HG03064 (cell line): ENCODE measurements around the gene ITIH3.

ENCODE experiments used
- ATAC-seq: cut with Tn5 transposase; IDR thresholded peaks from one replicate; pipeline ENCODE4 v1.9.1; 2021; ENCODE audit warnings: low read depth; ENCODE audit not compliant: unreplicated experiment

Gene ITIH3

DNA sequence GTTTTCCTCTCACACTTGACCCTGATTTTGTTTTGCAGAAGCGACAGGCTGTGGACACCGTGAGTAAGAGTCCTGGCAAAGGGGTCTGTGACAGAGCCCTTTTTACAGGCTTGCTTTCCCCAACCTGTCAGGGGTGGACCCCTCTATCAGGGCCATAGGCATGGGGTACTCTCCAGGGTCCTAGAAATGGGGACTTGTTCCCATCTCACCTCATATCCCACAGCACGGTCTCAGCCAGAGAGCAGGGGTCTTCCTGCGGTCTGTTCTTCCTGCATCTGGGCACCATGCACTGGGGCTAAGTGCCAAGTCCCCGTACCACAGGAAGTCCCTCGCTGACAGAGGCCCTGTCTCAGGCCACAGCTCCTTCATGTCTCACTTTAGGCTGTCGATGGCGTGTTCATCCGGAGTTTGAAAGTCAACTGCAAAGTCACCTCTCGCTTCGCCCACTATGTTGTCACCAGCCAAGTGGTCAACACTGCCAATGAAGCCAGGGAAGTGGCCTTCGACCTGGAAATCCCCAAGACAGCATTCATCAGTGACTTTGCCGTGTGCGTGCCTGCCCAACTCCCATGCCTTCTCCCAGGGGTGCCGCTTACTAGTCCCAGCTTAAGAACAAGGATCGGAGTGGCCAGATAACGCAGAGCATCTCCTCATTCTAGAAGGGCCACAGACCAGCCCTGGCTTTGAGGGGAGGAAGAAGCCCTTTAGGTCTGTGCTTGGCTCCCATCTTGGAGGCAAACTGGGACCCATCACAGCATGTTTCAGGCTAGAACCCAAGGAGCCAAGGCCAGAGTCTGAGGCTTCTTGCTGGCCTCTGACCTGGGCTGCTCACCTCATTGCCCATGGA lies 16.4 kb upstream of the ITIH3 start:
- no peak for ATAC-seq

DNA sequence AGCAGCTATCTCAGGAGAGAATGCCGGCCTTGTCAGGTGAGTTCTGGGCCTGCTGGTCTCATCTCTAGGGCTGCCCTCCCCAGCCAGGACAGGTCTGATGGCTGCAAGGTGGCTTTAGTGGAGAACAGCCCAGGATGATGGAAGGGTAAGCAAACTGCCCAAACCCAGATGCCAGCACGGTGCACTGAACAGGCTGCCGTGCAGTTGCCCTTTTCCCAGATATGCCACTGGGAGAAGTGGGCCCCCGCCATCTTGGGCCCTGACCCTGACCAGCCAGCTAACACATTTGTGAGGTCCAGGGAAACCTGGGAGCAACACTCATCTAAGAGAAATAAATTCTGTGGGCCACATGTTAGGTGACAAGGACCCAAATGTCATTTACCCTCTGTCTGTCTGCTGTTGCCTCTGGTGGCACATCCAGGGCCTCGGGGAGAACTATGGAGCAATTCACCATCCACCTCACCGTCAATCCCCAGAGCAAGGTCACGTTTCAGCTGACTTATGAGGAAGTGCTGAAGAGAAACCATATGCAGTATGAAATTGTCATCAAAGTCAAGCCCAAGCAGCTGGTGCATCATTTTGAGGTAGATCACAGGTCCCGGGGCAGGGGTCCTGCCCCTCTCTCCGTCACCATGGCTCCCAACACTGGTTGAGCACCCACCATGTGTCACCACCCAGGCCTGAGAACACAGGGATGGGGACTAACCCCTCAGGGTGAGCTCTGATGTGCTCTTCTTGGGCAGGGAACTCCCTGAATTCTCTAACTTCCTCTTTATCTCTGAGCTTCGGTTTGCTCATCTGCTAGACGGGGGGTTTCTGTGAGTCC lies 15.4 kb upstream of the ITIH3 start:
- peak; percentile 64 for ATAC-seq

DNA sequence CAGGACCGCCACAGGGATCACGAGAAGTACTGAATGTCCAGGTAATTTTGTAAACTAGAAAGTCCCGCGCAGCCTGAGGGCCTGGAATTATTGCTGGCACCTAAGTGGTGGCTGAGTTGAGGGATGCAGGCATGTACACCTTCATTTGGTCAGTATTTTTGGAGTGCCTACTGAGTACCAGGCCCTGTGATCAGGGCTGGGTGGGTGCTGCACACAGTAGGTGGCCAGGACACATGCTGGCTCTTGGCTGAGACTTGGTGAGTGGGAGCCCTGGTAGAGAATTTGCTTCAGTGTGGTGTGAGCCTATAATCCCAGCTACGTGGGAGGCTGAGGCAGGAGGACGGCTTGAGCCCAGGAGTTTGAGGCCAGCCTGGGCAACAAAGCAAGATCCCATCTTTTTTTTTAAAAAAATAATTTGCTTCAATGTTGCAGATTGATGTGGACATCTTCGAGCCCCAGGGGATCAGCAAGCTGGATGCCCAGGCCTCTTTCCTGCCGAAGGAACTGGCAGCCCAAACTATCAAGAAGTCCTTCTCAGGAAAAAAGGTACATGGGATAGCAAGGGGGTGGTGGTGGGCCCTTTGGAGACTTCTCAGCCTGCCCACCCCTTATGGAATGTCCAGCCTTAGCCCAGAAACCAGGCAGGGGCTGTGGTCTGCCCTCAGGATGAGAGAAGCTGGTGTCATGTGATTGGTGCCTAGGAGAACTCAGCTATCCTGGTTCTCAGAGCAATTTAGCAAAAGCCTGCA lies 14.6 kb upstream of the ITIH3 start:
- ATAC-seq, result no peak

DNA sequence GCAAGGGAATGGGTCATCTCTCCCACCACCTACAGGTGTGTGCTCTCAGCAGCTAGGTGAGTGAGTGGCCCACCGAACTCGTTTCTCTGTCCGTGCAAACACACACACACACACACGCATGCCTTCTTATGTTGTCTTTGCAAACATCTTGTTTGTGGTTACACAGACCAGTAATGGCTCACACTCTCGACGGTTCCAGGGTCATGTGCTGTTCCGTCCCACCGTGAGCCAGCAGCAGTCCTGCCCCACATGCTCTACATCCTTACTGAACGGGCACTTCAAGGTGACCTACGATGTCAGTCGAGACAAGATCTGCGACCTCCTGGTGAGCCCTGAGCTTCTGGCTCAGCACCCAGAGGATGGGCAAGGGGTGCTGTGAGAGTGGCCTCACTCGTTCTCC lies 12.9 kb upstream of the ITIH3 start:
- no peak for ATAC-seq

DNA sequence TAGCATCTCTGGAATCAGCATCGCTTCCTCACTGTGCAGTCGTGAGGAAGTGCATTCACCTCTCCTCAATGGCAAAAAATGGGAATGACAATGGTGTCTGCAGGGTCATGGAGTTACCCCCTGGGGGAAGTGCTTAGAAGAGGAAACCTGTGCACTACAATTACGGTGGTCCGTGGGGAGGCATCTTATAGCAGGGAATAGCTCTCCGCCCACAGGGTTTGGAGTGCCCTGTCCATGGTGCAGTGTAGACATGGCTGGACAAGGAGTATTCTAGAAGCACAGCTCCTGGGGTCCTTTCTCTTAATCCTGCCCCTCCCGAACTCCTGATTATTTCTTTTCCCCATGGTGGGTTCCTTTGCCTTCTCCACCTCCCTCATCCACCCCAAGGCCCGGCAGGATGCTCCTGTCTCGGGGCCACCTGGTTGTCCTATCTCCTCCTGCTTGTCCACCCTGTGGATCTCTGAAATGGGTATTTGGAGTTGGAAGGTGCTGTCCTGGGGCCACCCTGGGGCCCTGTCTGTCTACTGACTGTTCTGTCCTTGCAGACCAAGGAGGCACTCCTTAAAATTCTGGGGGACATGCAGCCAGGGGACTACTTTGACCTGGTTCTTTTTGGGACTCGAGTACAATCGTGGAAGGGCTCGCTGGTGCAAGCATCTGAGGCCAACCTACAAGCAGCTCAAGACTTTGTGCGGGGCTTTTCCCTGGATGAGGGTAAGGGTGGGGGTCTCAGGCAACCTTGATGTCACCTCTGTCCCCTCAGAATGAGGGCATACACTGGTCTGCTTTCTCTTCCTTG lies 12.0 kb upstream of the ITIH3 start:
- ATAC-seq, result no peak

DNA sequence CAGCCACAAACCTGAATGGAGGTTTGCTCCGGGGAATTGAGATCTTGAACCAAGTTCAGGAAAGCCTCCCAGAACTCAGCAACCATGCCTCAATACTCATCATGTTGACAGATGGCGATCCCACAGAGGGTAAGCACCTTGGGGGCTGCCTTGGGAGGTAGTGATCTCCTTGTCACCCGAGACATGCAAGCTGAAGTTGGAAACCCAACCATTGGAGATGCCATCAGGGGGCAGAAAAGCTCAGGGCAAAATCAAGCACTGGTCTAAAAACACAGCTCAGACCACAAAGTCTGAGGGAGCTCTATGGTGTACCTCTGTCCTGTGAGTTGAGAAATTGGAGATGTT lies 11.4 kb upstream of the ITIH3 start:
- no peak for ATAC-seq

DNA sequence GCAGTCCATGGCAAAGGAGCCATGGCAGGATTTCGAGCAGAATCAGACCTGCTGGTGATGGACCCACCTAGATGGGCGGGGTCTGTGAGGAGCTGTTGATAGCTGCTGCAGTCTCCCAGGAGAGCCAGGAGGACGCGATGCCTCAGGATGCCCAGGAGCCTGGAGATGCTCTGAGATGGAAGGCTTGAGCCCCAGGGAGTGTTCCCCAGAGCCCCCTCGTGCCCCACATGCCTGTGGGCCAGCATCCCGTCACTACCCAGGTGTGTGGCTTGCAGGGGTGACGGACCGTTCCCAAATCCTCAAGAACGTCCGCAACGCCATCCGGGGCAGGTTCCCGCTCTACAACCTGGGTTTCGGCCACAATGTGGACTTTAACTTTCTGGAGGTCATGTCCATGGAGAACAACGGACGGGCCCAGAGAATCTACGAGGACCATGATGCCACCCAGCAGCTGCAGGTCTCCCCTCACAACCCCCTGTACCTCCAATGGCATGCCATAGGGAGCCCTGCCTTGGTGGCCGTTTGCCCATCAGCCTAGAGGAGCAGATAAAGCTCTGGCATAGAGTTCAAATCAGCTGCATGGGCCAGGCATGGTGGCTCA lies 10.5 kb upstream of the ITIH3 start:
- no peak for ATAC-seq

DNA sequence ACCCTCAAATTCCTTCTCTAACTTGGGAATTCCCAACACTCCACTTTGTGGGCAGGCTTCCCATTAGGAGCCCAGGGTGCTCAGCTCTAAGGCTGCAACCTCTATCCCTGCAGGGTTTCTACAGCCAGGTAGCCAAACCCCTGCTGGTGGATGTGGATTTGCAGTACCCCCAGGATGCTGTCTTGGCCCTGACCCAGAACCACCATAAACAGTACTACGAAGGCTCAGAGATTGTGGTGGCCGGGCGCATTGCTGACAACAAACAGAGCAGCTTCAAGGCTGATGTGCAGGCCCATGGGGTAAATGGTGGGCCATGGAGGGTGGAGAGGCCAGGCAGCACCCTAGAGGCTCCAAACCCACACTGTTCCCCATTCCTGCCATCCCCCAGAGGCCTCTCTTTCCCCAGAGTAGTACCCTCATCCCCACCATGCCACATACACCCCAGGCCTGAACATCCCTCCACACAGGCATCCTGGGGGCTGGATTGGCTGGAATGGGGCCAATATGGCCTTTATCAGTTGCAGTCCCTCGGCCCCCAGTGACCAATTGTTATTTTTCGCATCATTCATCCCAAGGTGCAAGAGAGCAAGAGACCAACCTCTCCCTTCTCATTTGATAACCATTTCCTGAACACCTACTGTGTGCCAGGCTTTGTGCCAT lies 9.5 kb upstream of the ITIH3 start:
- no peak for ATAC-seq

DNA sequence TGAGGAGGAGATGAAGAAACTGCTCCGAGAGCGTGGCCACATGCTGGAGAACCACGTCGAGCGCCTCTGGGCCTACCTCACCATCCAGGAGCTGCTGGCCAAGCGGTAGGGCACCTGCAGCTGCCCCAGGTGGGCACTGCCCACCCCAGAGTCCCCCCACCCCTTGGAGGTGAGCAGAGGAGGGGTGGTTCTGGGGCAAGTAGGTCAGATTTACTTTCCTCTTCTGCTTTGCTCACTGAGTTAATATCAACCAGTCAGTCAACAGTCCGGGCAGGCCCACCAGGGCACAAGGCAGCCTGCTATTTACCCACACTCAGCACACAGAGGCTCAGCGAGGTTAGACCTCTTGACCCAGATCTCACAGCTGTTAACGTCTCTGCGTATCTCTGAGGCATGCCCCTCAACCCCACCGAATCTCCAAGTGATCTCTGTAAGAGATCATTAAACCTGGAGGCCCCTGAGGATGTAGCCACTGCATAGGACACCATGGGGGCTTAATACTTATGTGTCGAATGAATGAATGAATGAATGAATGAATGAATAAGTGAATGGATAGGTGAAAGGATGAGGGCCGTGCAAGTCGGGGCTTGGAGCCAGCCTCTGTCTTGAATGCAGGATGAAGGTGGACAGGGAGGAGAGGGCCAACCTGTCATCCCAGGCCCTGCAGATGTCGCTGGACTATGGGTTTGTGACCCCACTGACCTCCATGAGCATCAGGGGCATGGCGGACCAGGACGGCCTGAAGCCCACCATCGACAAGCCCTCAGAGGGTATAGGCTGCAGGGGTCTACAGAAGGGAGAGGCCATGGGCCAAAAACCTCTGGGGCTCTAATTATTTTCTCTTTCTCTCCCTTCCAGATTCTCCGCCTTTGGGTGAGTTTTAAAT lies 8.0 kb upstream of the ITIH3 start:
- ATAC-seq, result no peak

DNA sequence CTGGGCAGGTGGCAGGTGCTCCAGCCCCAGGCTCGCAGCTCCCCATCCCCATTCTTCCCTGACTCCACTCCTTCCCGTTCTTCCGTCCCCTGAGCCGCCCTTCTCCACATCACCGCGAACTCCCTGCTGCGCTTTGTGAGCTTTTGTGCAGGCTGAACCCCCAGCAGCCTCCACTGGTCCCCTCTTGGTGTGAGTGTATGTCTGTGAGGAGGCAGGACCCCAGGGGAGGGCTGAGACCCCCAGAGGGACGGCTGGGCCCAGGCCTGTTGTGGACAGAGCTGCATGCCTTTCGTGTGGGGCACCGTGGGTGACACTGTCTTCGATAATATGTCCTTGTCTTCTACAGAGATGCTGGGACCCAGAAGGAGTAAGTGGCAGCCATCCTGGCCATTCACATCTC lies 7.3 kb upstream of the ITIH3 start:
- no peak for ATAC-seq

DNA sequence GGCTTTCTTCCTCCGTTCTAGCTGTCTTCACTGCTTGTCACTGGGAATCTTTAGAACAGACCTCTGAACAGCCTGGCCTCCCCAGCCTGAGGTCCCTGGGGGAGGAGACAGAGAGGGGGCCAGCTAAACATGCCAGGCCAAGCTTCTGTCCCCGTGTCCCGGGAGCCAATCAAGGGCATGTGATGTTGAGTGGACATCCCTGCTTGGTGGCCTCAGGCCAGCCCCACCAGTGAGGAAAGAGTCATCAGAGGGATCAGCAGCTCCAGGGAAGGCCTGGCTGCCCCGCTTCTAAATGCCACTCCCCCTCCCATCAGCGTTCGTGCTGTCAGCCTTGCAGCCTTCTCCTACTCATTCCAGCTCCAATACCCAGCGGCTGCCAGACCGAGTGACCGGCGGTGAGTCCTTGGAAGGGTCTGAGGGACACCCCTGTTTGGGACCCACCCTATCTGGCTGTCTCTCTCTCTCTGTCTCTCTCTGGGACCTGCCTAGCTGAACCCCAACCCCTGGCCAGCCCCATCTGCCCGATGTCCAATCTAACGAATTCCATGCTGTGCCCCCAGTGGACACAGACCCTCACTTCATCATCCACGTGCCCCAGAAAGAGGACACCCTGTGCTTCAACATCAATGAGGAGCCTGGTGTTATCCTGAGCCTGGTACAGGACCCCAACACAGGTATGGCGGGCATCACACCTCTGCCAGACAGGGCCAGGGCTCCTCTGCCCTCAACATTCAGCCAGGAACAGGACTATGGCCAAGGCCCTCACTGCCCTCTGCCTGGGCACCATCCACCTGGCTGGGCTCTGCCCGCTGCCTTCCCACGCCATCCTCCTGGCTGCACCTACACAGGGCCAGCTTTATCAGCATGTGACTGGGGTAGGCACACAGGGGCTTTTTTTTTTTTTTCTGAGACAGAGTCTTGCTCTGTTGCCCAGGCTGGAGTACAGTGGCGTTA lies 6.6 kb upstream of the ITIH3 start:
- ATAC-seq, result no peak

DNA sequence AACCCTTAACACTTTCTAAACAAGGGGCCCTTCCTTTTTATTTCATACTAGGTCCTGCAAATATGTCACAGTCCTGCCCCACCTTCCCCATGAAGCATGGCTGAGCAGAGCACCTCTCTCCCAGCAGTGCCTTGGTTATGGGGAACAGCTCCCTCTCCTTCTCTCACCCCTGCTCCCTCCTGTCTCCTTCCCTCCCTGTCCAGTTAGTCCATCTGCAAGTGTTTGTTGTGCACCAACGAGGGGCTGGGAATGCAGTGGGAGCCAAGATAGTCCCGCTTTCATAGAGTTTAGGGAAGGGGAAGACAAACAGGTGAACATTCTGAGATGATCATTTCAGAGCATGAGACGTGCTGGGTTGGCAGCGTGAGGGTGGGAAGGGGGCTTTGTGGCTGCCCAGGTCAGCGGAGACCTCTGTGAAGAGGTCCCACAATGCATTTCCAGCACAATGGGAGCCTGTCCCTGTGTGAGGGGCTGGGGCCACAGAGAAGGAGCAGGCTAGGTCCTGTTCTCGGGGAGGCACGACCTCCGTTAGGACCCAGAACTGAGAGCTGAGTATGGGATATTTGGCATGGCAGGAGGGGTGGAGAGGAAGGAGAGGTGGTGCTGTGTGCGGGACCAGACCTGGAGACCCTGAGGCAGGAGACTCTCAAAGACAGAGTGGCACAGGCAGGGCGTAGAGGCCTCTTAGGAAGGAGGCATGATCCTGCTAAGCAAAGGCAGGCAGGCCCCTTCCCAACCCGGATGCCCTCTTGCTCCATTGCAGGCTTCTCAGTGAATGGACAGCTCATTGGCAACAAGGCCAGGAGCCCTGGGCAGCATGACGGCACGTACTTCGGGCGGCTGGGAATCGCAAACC lies 5.5 kb upstream of the ITIH3 start:
- ATAC-seq, result no peak

DNA sequence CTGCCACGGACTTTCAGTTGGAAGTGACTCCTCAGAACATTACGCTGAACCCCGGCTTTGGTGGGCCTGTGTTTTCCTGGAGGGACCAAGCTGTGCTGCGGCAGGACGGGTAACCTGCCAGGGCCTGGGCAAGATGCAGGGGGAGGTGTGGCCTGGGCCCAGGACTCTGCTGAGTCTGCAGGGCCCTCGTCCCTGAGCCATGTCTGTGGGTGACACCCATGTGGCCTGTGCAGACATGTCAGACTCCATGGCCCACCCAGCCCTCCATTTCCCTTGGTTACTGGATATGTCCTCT lies 4.9 kb upstream of the ITIH3 start:
- ATAC-seq, result no peak

DNA sequence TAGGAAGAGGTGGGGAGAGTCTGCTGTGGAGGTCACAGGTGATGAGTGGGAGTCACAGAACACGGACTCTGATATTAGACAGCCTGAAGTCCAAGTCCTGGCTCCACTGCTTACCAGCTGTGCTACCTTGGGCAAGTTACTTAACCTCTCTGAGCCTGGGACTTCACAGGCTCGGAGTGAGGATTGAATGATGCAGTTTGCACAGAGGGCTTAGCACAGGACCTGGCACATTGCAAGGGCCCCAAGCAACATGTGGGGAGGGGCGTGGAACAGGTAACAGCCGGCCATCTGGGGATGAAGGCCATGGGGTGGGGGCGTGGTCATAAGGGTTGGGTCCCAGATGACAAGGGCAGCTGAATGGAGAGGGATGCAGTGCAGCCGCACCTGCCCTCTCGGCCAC lies 4.3 kb upstream of the ITIH3 start:
- ATAC-seq, result no peak

DNA sequence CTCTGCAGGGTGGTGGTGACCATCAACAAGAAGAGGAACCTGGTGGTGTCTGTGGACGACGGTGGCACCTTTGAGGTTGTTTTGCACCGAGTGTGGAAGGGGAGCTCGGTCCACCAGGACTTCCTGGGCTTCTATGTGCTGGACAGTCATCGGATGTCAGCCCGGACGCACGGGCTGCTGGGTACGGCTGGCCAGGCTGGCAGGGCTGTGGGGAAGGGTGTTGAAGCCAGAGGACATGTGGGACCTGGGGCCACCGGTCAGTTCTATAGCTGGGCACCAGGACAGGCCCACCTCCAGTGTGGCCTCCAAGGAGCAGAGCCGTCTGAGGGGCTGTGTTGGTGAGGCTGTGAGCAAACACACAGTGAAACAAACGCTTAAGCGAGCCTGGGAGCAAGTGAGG lies 3.9 kb upstream of the ITIH3 start:
- ATAC-seq, result no peak

DNA sequence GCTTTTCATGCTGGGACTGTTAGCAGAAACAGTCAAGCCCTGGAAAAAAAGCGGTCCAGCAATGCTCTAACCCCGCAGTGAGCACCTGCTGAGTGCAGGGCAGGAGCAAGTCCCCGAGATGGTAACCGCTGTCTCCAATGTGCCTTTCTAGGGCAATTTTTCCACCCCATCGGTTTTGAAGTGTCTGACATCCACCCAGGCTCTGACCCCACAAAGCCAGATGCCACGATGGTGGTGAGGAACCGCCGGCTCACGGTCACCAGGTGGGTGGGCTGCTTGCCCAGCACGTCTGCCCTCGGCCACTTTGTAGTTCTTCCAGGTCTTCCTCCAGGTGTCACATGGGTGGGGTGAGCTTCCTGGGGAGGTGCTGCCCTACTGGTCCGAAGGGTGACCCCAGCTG lies 3.2 kb upstream of the ITIH3 start:
- ATAC-seq, result no peak

DNA sequence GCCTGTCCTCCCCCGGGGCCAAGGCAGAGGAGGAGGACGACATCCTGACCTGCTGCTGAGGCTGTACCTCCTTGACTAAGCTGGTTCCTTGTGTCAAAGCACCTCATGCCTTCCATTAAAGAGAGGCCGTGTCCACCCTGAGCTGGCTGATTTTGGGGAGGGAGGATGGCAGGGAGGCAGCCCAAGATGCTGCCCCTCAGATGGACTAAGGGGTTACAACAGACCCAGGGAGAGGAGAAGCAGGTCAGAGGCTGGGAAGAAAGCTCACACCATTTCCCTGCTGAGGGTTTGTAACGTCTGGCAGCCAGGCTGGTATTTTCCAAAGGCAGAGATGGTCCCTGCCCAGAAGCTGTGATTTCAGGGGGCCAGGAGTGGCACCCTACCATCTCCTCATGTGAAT lies 2.7 kb upstream of the ITIH3 start:
- no peak for ATAC-seq
